Fibroblast of lung (primary cell): ENCODE data around the gene PTPDC1. TPM values are rescaled to one million over a fixed set of nuclear protein-coding genes. Genes with fewer than 3 reads are reported as not detected.
"Not testable (repeated sequence)": the region's sequence is repeated elsewhere in the genome, so short reads cannot be mapped to it uniquely, and the experiment has no call there.

ENCODE experiments used
- DNase-seq, 2 donors: peaks; one replicate each; pipeline versions ENCODE4 v3.0.0 to v3.0.0-alpha.2; 2010; ENCODE audit warnings: low read depth in 2 of 2
- H2AFZ ChIP-seq: 2 replicates; pipeline ENCODE4 v1.5.1; 2012; ENCODE audit warnings: low read length, control low read depth, inconsistent platforms
- H3K27ac ChIP-seq: 2 replicates; pipeline ENCODE4 v1.5.1; 2011; ENCODE audit warnings: low read length, control low read depth; ENCODE audit not compliant: insufficient read depth
- H3K27me3 ChIP-seq: 2 replicates; pipeline ENCODE4 v1.5.1; 2011; ENCODE audit warnings: mild to moderate bottlenecking, low read length; ENCODE audit not compliant: control insufficient read depth, insufficient read depth
- H3K36me3 ChIP-seq: 2 replicates; pipeline ENCODE4 v1.5.1; 2011; ENCODE audit warnings: low read length; ENCODE audit not compliant: control insufficient read depth, insufficient read depth
- H3K4me1 ChIP-seq: 2 replicates; pipeline ENCODE4 v1.5.1; 2011; ENCODE audit warnings: low read length; ENCODE audit not compliant: control insufficient read depth, insufficient read depth; ENCODE audit errors: extremely low read depth
- H3K4me2 ChIP-seq: 2 replicates; pipeline ENCODE4 v1.5.1; 2011; ENCODE audit warnings: low read length, control low read depth; ENCODE audit not compliant: insufficient read depth; ENCODE audit errors: extremely low read depth
- H3K4me3 ChIP-seq, 4 experiments: fragments of 200-600 bp in 1 of 4; sonication (generic) in 1 of 4; replicated peaks in 1 of 4; 2 replicates each; pipeline ENCODE4 v1.5.1; 2011 to 2016; ENCODE audit warnings: low read length in 4 of 4, low read depth in 3 of 4, mild to moderate bottlenecking in 3 of 4, control low read depth in 2 of 4, inconsistent platforms in 1 of 4, mixed read lengths in 1 of 4; ENCODE audit not compliant: insufficient read depth in 1 of 4; ENCODE audit errors: control extremely low read depth in 1 of 4
- H3K79me2 ChIP-seq: 2 replicates; pipeline ENCODE4 v1.5.1; 2012; ENCODE audit warnings: mild to moderate bottlenecking, low read length, inconsistent platforms; ENCODE audit not compliant: control insufficient read depth, insufficient read depth
- H3K9ac ChIP-seq: 2 replicates; pipeline ENCODE4 v1.5.1; 2011; ENCODE audit warnings: mild to moderate bottlenecking, low read length, control low read depth; ENCODE audit not compliant: insufficient read depth
- H3K9me3 ChIP-seq: 2 replicates; pipeline ENCODE4 v1.5.1; 2012; ENCODE audit warnings: low read depth, low read length; ENCODE audit not compliant: control insufficient read depth, insufficient read depth
- H4K20me1 ChIP-seq: 2 replicates; pipeline ENCODE4 v1.5.1; 2011; ENCODE audit warnings: low read length; ENCODE audit not compliant: control insufficient read depth, insufficient read depth; ENCODE audit errors: extremely low read depth
- CTCF ChIP-seq, 2 donors: IDR thresholded peaks in 1 of 2; conservative IDR thresholded peaks in 1 of 2; 1 replicate in 1 of 2; 2 replicates in 1 of 2; pipeline ENCODE4 v1.5.1; 2011 to 2012; ENCODE audit warnings: low read length in 2 of 2, control low read depth in 1 of 2, inconsistent platforms in 1 of 2, low read depth in 1 of 2, mild to moderate bottlenecking in 1 of 2
- EZH2 ChIP-seq: IDR thresholded peaks from 2 replicates; pipeline ENCODE4 v1.5.1; 2012; ENCODE audit warnings: low read length, control low read depth, mild to moderate bottlenecking; ENCODE audit errors: missing control alignments
- polyA plus RNA-seq, 2 donors: library from polyadenylated mRNA; depleted of rRNA in 1 of 2; stranded (reverse) in 1 of 2; unstranded in 1 of 2; fragments of >200 nt; gene quantifications; 2 replicates each; pipeline ENCODE4 v1.2.1, GENCODE V29; 2011 to 2012; ENCODE audit warnings: missing spikeins in 1 of 2
- total RNA-seq: library from RNA; depleted of rRNA; stranded (reverse); fragments of >200 nt; gene quantifications from 2 replicates; pipeline ENCODE4 v1.2.1, GENCODE V29; 2014

The PTPDC1 gene
- total and polyA plus RNA-seq, 2 donors (not counting 1 experiment from before 2014, with no cell fraction given), result 4.4 to 7.6 TPM

GRCh38 chr9:94111446-94111845 lies 27.2 kb downstream of the PTPDC1 start:
- Histone ChIP-seq H3K9me3 (no peaks in the 10 kb centered on the region), H3K9ac (no peak overlapping the region), H3K4me2 (no peak overlapping the region), H3K79me2 (no peaks in the 10 kb centered on the region), H3K36me3 (no peaks in the 10 kb centered on the region), H3K4me3 (no peak overlapping the region), H4K20me1 (no peaks in the 10 kb centered on the region), H3K27me3 (no peaks in the 10 kb centered on the region), H3K4me1 (no peaks in the 10 kb centered on the region), H2AFZ (no peak overlapping the region), H3K27ac (no peak overlapping the region)
- DNase-seq, result no peak
- TF ChIP-seq EZH2 (no peak), CTCF (conservative IDR thresholded peaks at IDR 0.05 in 1 of 2, IDR thresholded peaks at IDR 0.05 in 1 of 2; ENCODE audit: low read depth in 1 of 2, low read length in 2 of 2) (no peak)

GRCh38 chr9:94112716-94113465 lies 28.6 kb downstream of the PTPDC1 start:
- Histone ChIP-seq H3K4me2 (no peak overlapping the region), H3K27ac (no peak overlapping the region), H4K20me1 (no peaks in the 10 kb centered on the region), H3K9ac (no peak overlapping the region), H2AFZ (no peak overlapping the region), H3K79me2 (no peaks in the 10 kb centered on the region), H3K4me1 (no peaks in the 10 kb centered on the region), H3K9me3 (no peaks in the 10 kb centered on the region), H3K36me3 (no peaks in the 10 kb centered on the region), H3K4me3 (no peak overlapping the region), H3K27me3 (no peaks in the 10 kb centered on the region)
- DNase-seq, result peak in 1 of 2 donors; percentile 60
- TF ChIP-seq CTCF (conservative IDR thresholded peaks at IDR 0.05 in 1 of 2, IDR thresholded peaks at IDR 0.05 in 1 of 2; ENCODE audit: low read depth in 1 of 2, low read length in 2 of 2) (no peak), EZH2 (no peak)

- not testable (repeated sequence) for H3K27me3 ChIP-seq, H3K4me2 ChIP-seq, H3K4me3 ChIP-seq
Observed at GRCh38 chr9:94120088-94120487, 35.8 kb downstream of the PTPDC1 start.

More at GRCh38 chr9:94120088-94120487, 35.8 kb downstream of the PTPDC1 start:
- not testable (repeated sequence) for H3K36me3 ChIP-seq, H4K20me1 ChIP-seq, DNase-seq, H3K4me1 ChIP-seq, H3K27ac ChIP-seq, H3K79me2 ChIP-seq, H3K9me3 ChIP-seq, H3K9ac ChIP-seq, H2AFZ ChIP-seq
